NCI-H1092 (cell line): ENCODE data around the gene VANGL2.
A peak's percentile ranks its signal among the peaks of the same experiment; 100 is the strongest.
"Not testable (repeated sequence)": the region's sequence is repeated elsewhere in the genome, so short reads cannot be mapped to it uniquely, and the experiment has no call there.

Experiments
- DNase-seq: peaks from one replicate; lab custom pipeline; 2025; lab: John Stamatoyannopoulos, UW

The VANGL2 gene

GRCh38 chr1:160370561-160371345 is 29.6 kb upstream of the VANGL2 start:
- no peak for DNase-seq

- no peak for DNase-seq
Measured at GRCh38 chr1:160371346-160371631, 29.1 kb upstream of the VANGL2 start.

- DNase-seq, result no peak
Measured at GRCh38 chr1:160371756-160372155, 28.6 kb upstream of the VANGL2 start.

GRCh38 chr1:160373696-160374095 is 26.7 kb upstream of the VANGL2 start:
- DNase-seq, result no peak

- no peak for DNase-seq
Measured at GRCh38 chr1:160374306-160375110, 25.9 kb upstream of the VANGL2 start.

- no peak for DNase-seq
Measured at GRCh38 chr1:160375788-160376524, 24.4 kb upstream of the VANGL2 start.

- peak; percentile 41 for DNase-seq
Measured at GRCh38 chr1:160376525-160377131, 23.7 kb upstream of the VANGL2 start.

GRCh38 chr1:160377585-160378206 is 22.7 kb upstream of the VANGL2 start:
- no peak for DNase-seq

GRCh38 chr1:160384812-160385211 is 15.6 kb upstream of the VANGL2 start:
- not testable (repeated sequence) for DNase-seq

GRCh38 chr1:160388406-160388805 is 12.0 kb upstream of the VANGL2 start:
- not testable (repeated sequence) for DNase-seq

GRCh38 chr1:160394673-160395072 is 5.7 kb upstream of the VANGL2 start:
- no peak for DNase-seq

- no peak for DNase-seq
Measured at GRCh38 chr1:160397651-160398050, 2.7 kb upstream of the VANGL2 start.

GRCh38 chr1:160398823-160399222 is 1.5 kb upstream of the VANGL2 start:
- no peak for DNase-seq

- DNase-seq, result no peak
Measured at GRCh38 chr1:160399544-160400222, 681 bp upstream of the VANGL2 start.

GRCh38 chr1:160400646-160401486 is 502 bp downstream of the VANGL2 start:
- DNase-seq, result peak; percentile 61

GRCh38 chr1:160401487-160401805 is 1.1 kb downstream of the VANGL2 start:
- no peak for DNase-seq

- no peak for DNase-seq
Measured at GRCh38 chr1:160402001-160402795, 1.8 kb downstream of the VANGL2 start.

- DNase-seq, result no peak
Measured at GRCh38 chr1:160403244-160403643, 2.9 kb downstream of the VANGL2 start.

GRCh38 chr1:160404094-160404493 is 3.7 kb downstream of the VANGL2 start:
- no peak for DNase-seq
